ENCODE measurements around the gene UST. TPM values are rescaled to one million over a fixed set of nuclear protein-coding genes. Genes with fewer than 3 reads are reported as not detected.

The UST gene
- total and polyA plus RNA-seq, 2 donors (not counting 1 experiment from before 2014, with no cell fraction given): 7.3 to 16.9 TPM

DNA sequence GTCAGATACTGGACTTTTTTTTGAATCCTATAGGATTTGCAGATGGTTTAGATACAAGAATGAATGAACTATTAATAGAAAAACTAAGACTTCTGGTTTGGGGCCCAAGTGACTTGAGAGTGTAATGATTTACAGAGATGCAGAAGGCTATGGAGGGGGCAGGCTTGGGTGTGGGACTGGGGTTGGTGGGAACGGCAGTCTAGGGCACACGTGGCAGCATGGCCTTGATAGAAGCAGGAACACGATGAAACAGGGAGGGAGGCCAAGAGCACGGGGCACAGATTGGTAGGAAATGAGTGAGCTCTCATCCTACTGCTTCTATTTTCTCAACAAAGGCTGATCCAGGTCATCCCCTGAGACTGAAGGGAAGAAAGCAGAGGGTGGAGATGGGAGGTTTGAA, 3.4 kb upstream of the UST start:
- intact Hi-C loops (cut with micrococcal nuclease): no loop called here
- no peak for DNase-seq
- no peak overlapping the region for H3K27ac ChIP-seq (ENCODE audit: low read length in 2 of 2)
- Mint-ChIP-seq H3K9me3 (ENCODE audit: insufficient read depth) (no peaks in the 10 kb centered on the region), H3K4me1 (peaks cover 22% of the 10 kb centered on the region), H3K27ac (peak overlapping the region; percentile 39), H3K4me3 (no peak overlapping the region), H3K27me3 (no peaks in the 10 kb centered on the region)
- WGBS (ENCODE audit: insufficient coverage): 100% methylated on average over 2 of the region's 4 CpGs
- H3K4me3 ChIP-seq (ENCODE audit: control extremely low read depth in 1 of 5, extremely low read depth in 1 of 5, insufficient read depth in 1 of 5, low read depth in 2 of 5, low read length in 4 of 5): no peak overlapping the region
- H4K20me1 ChIP-seq (ENCODE audit: control insufficient read depth, insufficient read depth, low read length, poor library complexity, severe bottlenecking): no peaks in the 10 kb centered on the region
- peaks cover 13% of the 10 kb centered on the region for H3K79me2 ChIP-seq (ENCODE audit: control insufficient read depth, insufficient read depth, low read length)
- no peaks in the 10 kb centered on the region for H3K27me3 ChIP-seq (replicated peaks in 1 of 4; ENCODE audit: control extremely low read depth in 1 of 4, control insufficient read depth in 3 of 4, insufficient read depth in 4 of 4, low read length in 3 of 4)
- H3K9me3 ChIP-seq (ENCODE audit: control extremely low read depth in 1 of 3, control insufficient read depth in 2 of 3, insufficient read depth in 1 of 3, low read length in 2 of 3): no peaks in the 10 kb centered on the region
- H3K36me3 ChIP-seq (replicated peaks in 1 of 2; ENCODE audit: control extremely low read depth in 1 of 2, control insufficient read depth in 1 of 2, extremely low read depth in 1 of 2, insufficient read depth in 2 of 2, low read length in 1 of 2): no peaks in the 10 kb centered on the region
- H3K4me1 ChIP-seq (ENCODE audit: control insufficient read depth in 2 of 2, insufficient read depth in 2 of 2, low read length in 2 of 2): peaks cover 9 to 17% of the 10 kb centered on the region in 2 donors
- TF ChIP-seq EZH2 (IDR thresholded peaks at IDR 0.05; ENCODE audit: borderline replicate concordance, insufficient read depth, low read depth, low read length, poor library complexity, severe bottlenecking) (no peak), CTCF (IDR thresholded peaks at IDR 0.05) (no peak)
- no peak overlapping the region for H3K9ac ChIP-seq (ENCODE audit: low read length)
- POLR2A ChIA-PET: no interaction called here
- no peak overlapping the region for H3K4me2 ChIP-seq (replicated peaks; ENCODE audit: low read depth, low read length, poor library complexity, severe bottlenecking)
- ATAC-seq (ENCODE audit: low read depth): no peak
- CTCF ChIA-PET: interaction anchor here (1.2 to 1.8 kb wide), 2 partner anchors 166 to 205 kb away, joined by 3 to 6 read pairs; no protein-coding TSS in a partner anchor
- no peak overlapping the region for H2AFZ ChIP-seq (ENCODE audit: insufficient read depth, low read depth, low read length, poor library complexity, severe bottlenecking)

DNA sequence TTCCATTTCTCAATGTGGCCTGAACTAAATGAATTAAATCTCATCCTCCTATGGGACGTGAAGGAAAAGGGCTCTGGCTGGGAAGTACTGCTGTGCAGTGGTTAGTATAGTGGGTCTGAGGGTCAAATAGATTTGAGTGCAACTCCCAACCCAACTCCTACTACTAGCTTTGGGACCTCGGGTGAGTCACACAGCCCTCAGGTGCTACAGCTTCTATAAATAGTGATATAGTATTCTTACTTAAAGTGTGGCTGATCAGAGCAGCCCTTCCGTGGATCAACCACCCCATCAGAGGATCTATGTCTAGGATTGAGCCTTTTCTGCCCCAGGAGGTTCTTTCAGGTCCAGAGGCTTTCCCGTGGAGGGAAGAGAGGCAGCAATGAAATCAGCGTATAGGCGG, 904 bp upstream of the UST start:
- ATAC-seq (ENCODE audit: low read depth) (no peak), DNase-seq (no peak)
- Histone ChIP-seq H3K27me3 (replicated peaks in 1 of 4; ENCODE audit: control extremely low read depth in 1 of 4, control insufficient read depth in 3 of 4, insufficient read depth in 4 of 4, low read length in 3 of 4) (no peaks in the 10 kb centered on the region), H3K9ac (ENCODE audit: low read length) (peak overlapping the region; percentile 89), H3K4me3 (ENCODE audit: control extremely low read depth in 1 of 5, extremely low read depth in 1 of 5, insufficient read depth in 1 of 5, low read depth in 2 of 5, low read length in 4 of 5) (peak overlapping the region in 4 of 5 experiments; percentile 67 to 92 (median 86)), H4K20me1 (ENCODE audit: control insufficient read depth, insufficient read depth, low read length, poor library complexity, severe bottlenecking) (no peaks in the 10 kb centered on the region), H2AFZ (ENCODE audit: insufficient read depth, low read depth, low read length, poor library complexity, severe bottlenecking) (peak overlapping the region; percentile 92), H3K4me1 (ENCODE audit: control insufficient read depth in 2 of 2, insufficient read depth in 2 of 2, low read length in 2 of 2) (peaks cover 18 to 30% of the 10 kb centered on the region in 2 donors), H3K4me2 (replicated peaks; ENCODE audit: low read depth, low read length, poor library complexity, severe bottlenecking) (peak overlapping the region; percentile 94), H3K9me3 (ENCODE audit: control extremely low read depth in 1 of 3, control insufficient read depth in 2 of 3, insufficient read depth in 1 of 3, low read length in 2 of 3) (no peaks in the 10 kb centered on the region), H3K36me3 (replicated peaks in 1 of 2; ENCODE audit: control extremely low read depth in 1 of 2, control insufficient read depth in 1 of 2, extremely low read depth in 1 of 2, insufficient read depth in 2 of 2, low read length in 1 of 2) (no peaks in the 10 kb centered on the region), H3K27ac (ENCODE audit: low read length in 2 of 2) (peak overlapping the region; percentile 54 to 88), H3K79me2 (ENCODE audit: control insufficient read depth, insufficient read depth, low read length) (peaks cover 36% of the 10 kb centered on the region)
- Mint-ChIP-seq H3K4me3 (peak overlapping the region; percentile 98), H3K4me1 (peaks cover 36% of the 10 kb centered on the region), H3K27ac (peak overlapping the region; percentile 95), H3K9me3 (ENCODE audit: insufficient read depth) (no peaks in the 10 kb centered on the region), H3K27me3 (no peaks in the 10 kb centered on the region)
- ChIA-PET CTCF (interaction anchor here (0.5 to 5.8 kb wide), 10 partner anchors 13 to 686 kb away, joined by 3 to 63 read pairs (median 6); no protein-coding TSS in a partner anchor), POLR2A (interaction anchor here (0.5 to 0.9 kb wide), 3 partner anchors 15 to 222 kb away, joined by 3 read pairs; no protein-coding TSS in a partner anchor)
- TF ChIP-seq EZH2 (IDR thresholded peaks at IDR 0.05; ENCODE audit: borderline replicate concordance, insufficient read depth, low read depth, low read length, poor library complexity, severe bottlenecking) (no peak), CTCF (IDR thresholded peaks at IDR 0.05) (no peak)
- WGBS (ENCODE audit: insufficient coverage): 8% methylated on average over 3 of the region's 6 CpGs
- intact Hi-C loops (cut with micrococcal nuclease): loop anchor here (1.0 to 5.0 kb wide), 8 partner anchors 35 to 281 kb away; no protein-coding TSS in a partner anchor
